GM10266 (cell line): ENCODE measurements around the gene TUBA3E.
"Not testable (repeated sequence)": the region's sequence is repeated elsewhere in the genome, so short reads cannot be mapped to it uniquely, and the experiment has no call there.

Experiments used
- DNase-seq: peaks from one replicate; pipeline ENCODE4 v3.0.0; 2012; ENCODE audit errors: extremely low spot score
- CTCF ChIP-seq: IDR thresholded peaks from 2 replicates; pipeline ENCODE4 v1.5.1; 2012; ENCODE audit warnings: mild to moderate bottlenecking, low read depth; ENCODE audit not compliant: control insufficient read depth, insufficient read depth; ENCODE audit errors: missing control alignments

Gene TUBA3E

GRCh38 chr2:130198343-130198742 lies at the start of gene TUBA3E:
TUBA3E (minus strand) TSS chr2:130198439; CDS start chr2:130198360, 79 bp downstream.
- no peak for TF ChIP-seq CTCF
- no peak for DNase-seq

- DNase-seq = no peak
- TF ChIP-seq CTCF = no peak
Measured at GRCh38 chr2:130246430-130246829, 48.2 kb upstream of the TUBA3E start.

GRCh38 chr2:130245976-130246375 lies 47.7 kb upstream of the TUBA3E start:
- DNase-seq = no peak
- no peak for TF ChIP-seq CTCF

- TF ChIP-seq CTCF = no peak
- DNase-seq = no peak
Measured at GRCh38 chr2:130243359-130243758, 45.1 kb upstream of the TUBA3E start.

GRCh38 chr2:130241041-130241707 lies 42.9 kb upstream of the TUBA3E start:
- no peak for TF ChIP-seq CTCF
- DNase-seq = no peak

- not testable (repeated sequence) for DNase-seq
Measured at GRCh38 chr2:130239581-130239980, 41.3 kb upstream of the TUBA3E start.

- not testable (repeated sequence) for DNase-seq
Measured at GRCh38 chr2:130233066-130233465, 34.8 kb upstream of the TUBA3E start.

- no peak for TF ChIP-seq CTCF
- DNase-seq = no peak
Measured at GRCh38 chr2:130231656-130232055, 33.4 kb upstream of the TUBA3E start.

GRCh38 chr2:130230907-130231306 lies 32.7 kb upstream of the TUBA3E start:
- not testable (repeated sequence) for DNase-seq

- not testable (repeated sequence) for DNase-seq
Measured at GRCh38 chr2:130230376-130230775, 32.1 kb upstream of the TUBA3E start.

- DNase-seq = not testable (repeated sequence)
Measured at GRCh38 chr2:130229161-130229510, 30.9 kb upstream of the TUBA3E start.

GRCh38 chr2:130228467-130229160 lies 30.4 kb upstream of the TUBA3E start:
- not testable (repeated sequence) for DNase-seq

GRCh38 chr2:130228005-130228404 lies 29.8 kb upstream of the TUBA3E start:
- not testable (repeated sequence) for DNase-seq
